ENCODE data around the gene KHDRBS2.

Gene KHDRBS2

GRCh38 chr6:62167736-62168135, 118.3 kb downstream of the KHDRBS2 start:
- Histone ChIP-seq H3K27me3 (ENCODE audit: insufficient read depth, low read length) (no peaks in the 10 kb centered on the region), H2AFZ (ENCODE audit: insufficient read depth, low read length, poor library complexity) (no peak overlapping the region), H3K4me1 (ENCODE audit: control insufficient read depth in 1 of 2, insufficient read depth in 2 of 2, low read length in 2 of 2) (no peaks in the 10 kb centered on the region), H2AK5ac (ENCODE audit: low read length) (no peak overlapping the region), H4K8ac (ENCODE audit: low read depth, low read length) (no peak overlapping the region), H3K4me3 (ENCODE audit: low read depth, low read length) (no peak overlapping the region), H3K4me2 (ENCODE audit: low read length) (no peak overlapping the region), H3K79me1 (ENCODE audit: low read length) (no peaks in the 10 kb centered on the region), H3K79me2 (ENCODE audit: control insufficient read depth, insufficient read depth, low read length, poor library complexity) (no peaks in the 10 kb centered on the region), H3K4ac (ENCODE audit: low read depth, low read length) (no peak overlapping the region), H3K18ac (ENCODE audit: low read length) (no peak overlapping the region), H2BK5ac (ENCODE audit: low read depth, low read length, poor library complexity) (no peak overlapping the region), H4K91ac (ENCODE audit: low read depth, low read length) (no peak overlapping the region), H3K9me3 (ENCODE audit: insufficient read depth, low read depth, low read length) (no peaks in the 10 kb centered on the region), H2BK120ac (ENCODE audit: insufficient read depth, low read length, poor library complexity) (no peak overlapping the region), H3K23ac (ENCODE audit: low read length) (no peak overlapping the region), H4K12ac (ENCODE audit: low read depth, low read length) (no peak overlapping the region), H3K27ac (ENCODE audit: low read depth, low read length) (no peak overlapping the region), H2BK12ac (ENCODE audit: low read length) (no peak overlapping the region), H3K36me3 (ENCODE audit: control insufficient read depth in 1 of 2, insufficient read depth in 2 of 2, low read length in 2 of 2) (no peaks in the 10 kb centered on the region), H3K14ac (ENCODE audit: low read length) (no peak overlapping the region), H3K9ac (ENCODE audit: low read length) (no peak overlapping the region)
- WGBS (ENCODE audit: extremely low coverage, insufficient coverage, insufficient read length) = no CpG with 5 or more reads among the region's 4 CpGs
- no peak for DNase-seq

DNA sequence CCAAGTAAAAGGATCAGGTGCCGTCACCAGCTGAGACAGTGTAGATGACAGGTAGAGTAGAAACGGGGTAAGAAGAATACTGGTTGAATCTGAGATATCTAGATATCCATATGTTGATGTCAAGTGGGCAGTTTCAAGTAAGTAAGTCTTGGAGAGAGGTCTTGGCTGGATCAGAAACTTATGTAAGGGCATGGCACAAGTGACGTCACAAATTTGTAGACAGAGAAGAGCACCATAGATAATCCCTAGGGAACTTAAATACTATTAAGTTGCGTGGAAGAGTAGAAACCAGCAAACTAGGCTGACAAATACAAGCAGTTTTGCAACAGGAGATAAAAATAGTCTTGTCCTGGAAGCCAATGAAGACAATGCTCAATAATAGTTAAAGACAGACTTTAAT, 123.2 kb downstream of the KHDRBS2 start:
- Histone ChIP-seq H3K79me1 (ENCODE audit: low read length) (no peaks in the 10 kb centered on the region), H3K23ac (ENCODE audit: low read length) (no peak overlapping the region), H3K27me3 (ENCODE audit: insufficient read depth, low read length) (no peaks in the 10 kb centered on the region), H3K4me2 (ENCODE audit: low read length) (no peak overlapping the region), H3K4me1 (ENCODE audit: control insufficient read depth in 1 of 2, insufficient read depth in 2 of 2, low read length in 2 of 2) (no peaks in the 10 kb centered on the region), H2AFZ (ENCODE audit: insufficient read depth, low read length, poor library complexity) (no peak overlapping the region), H2BK120ac (ENCODE audit: insufficient read depth, low read length, poor library complexity) (no peak overlapping the region), H3K9me3 (ENCODE audit: insufficient read depth, low read depth, low read length) (no peaks in the 10 kb centered on the region), H3K4ac (ENCODE audit: low read depth, low read length) (no peak overlapping the region), H3K14ac (ENCODE audit: low read length) (no peak overlapping the region), H3K36me3 (ENCODE audit: control insufficient read depth in 1 of 2, insufficient read depth in 2 of 2, low read length in 2 of 2) (no peaks in the 10 kb centered on the region), H4K12ac (ENCODE audit: low read depth, low read length) (no peak overlapping the region), H4K91ac (ENCODE audit: low read depth, low read length) (no peak overlapping the region), H3K4me3 (ENCODE audit: low read depth, low read length) (no peak overlapping the region), H3K9ac (ENCODE audit: low read length) (no peak overlapping the region), H2BK5ac (ENCODE audit: low read depth, low read length, poor library complexity) (no peak overlapping the region), H3K27ac (ENCODE audit: low read depth, low read length) (no peak overlapping the region), H2AK5ac (ENCODE audit: low read length) (no peak overlapping the region), H3K18ac (ENCODE audit: low read length) (no peak overlapping the region), H2BK12ac (ENCODE audit: low read length) (no peak overlapping the region), H3K79me2 (ENCODE audit: control insufficient read depth, insufficient read depth, low read length, poor library complexity) (no peaks in the 10 kb centered on the region), H4K8ac (ENCODE audit: low read depth, low read length) (no peak overlapping the region)
- no peak for DNase-seq
- WGBS (ENCODE audit: extremely low coverage, insufficient coverage, insufficient read length) = no CpG with 5 or more reads among the region's 4 CpGs

GRCh38 chr6:62152796-62153195, 133.2 kb downstream of the KHDRBS2 start:
- Histone ChIP-seq H3K4me3 (ENCODE audit: low read depth, low read length) (no peak overlapping the region), H3K27ac (ENCODE audit: low read depth, low read length) (no peak overlapping the region), H3K4me1 (ENCODE audit: control insufficient read depth in 1 of 2, insufficient read depth in 2 of 2, low read length in 2 of 2) (no peaks in the 10 kb centered on the region), H3K79me1 (ENCODE audit: low read length) (no peaks in the 10 kb centered on the region), H3K18ac (ENCODE audit: low read length) (no peak overlapping the region), H2BK120ac (ENCODE audit: insufficient read depth, low read length, poor library complexity) (no peak overlapping the region), H3K9ac (ENCODE audit: low read length) (no peak overlapping the region), H4K8ac (ENCODE audit: low read depth, low read length) (no peak overlapping the region), H3K36me3 (ENCODE audit: control insufficient read depth in 1 of 2, insufficient read depth in 2 of 2, low read length in 2 of 2) (no peaks in the 10 kb centered on the region), H3K23ac (ENCODE audit: low read length) (no peak overlapping the region), H2BK12ac (ENCODE audit: low read length) (no peak overlapping the region), H3K4me2 (ENCODE audit: low read length) (no peak overlapping the region), H2AFZ (ENCODE audit: insufficient read depth, low read length, poor library complexity) (no peak overlapping the region), H2AK5ac (ENCODE audit: low read length) (no peak overlapping the region), H2BK5ac (ENCODE audit: low read depth, low read length, poor library complexity) (no peak overlapping the region), H3K14ac (ENCODE audit: low read length) (no peak overlapping the region), H3K79me2 (ENCODE audit: control insufficient read depth, insufficient read depth, low read length, poor library complexity) (no peaks in the 10 kb centered on the region), H3K4ac (ENCODE audit: low read depth, low read length) (no peak overlapping the region), H3K27me3 (ENCODE audit: insufficient read depth, low read length) (no peaks in the 10 kb centered on the region), H4K12ac (ENCODE audit: low read depth, low read length) (no peak overlapping the region), H4K91ac (ENCODE audit: low read depth, low read length) (no peak overlapping the region), H3K9me3 (ENCODE audit: insufficient read depth, low read depth, low read length) (no peaks in the 10 kb centered on the region)
- no CpG with 5 or more reads among the region's 3 CpGs for WGBS (ENCODE audit: extremely low coverage, insufficient coverage, insufficient read length)
- DNase-seq = no peak

- Histone ChIP-seq H3K23ac (ENCODE audit: low read length) (no peak overlapping the region), H3K27ac (ENCODE audit: low read depth, low read length) (no peak overlapping the region), H3K9ac (ENCODE audit: low read length) (no peak overlapping the region), H3K4ac (ENCODE audit: low read depth, low read length) (no peak overlapping the region), H3K4me2 (ENCODE audit: low read length) (no peak overlapping the region), H2AFZ (ENCODE audit: insufficient read depth, low read length, poor library complexity) (no peak overlapping the region), H2BK120ac (ENCODE audit: insufficient read depth, low read length, poor library complexity) (no peak overlapping the region), H3K18ac (ENCODE audit: low read length) (no peak overlapping the region), H3K4me1 (ENCODE audit: control insufficient read depth in 1 of 2, insufficient read depth in 2 of 2, low read length in 2 of 2) (no peaks in the 10 kb centered on the region), H3K79me1 (ENCODE audit: low read length) (no peaks in the 10 kb centered on the region), H3K9me3 (ENCODE audit: insufficient read depth, low read depth, low read length) (no peaks in the 10 kb centered on the region), H3K4me3 (ENCODE audit: low read depth, low read length) (no peak overlapping the region), H4K91ac (ENCODE audit: low read depth, low read length) (no peak overlapping the region), H4K8ac (ENCODE audit: low read depth, low read length) (no peak overlapping the region), H3K27me3 (ENCODE audit: insufficient read depth, low read length) (no peaks in the 10 kb centered on the region), H3K36me3 (ENCODE audit: control insufficient read depth in 1 of 2, insufficient read depth in 2 of 2, low read length in 2 of 2) (no peaks in the 10 kb centered on the region), H2AK5ac (ENCODE audit: low read length) (no peak overlapping the region), H3K79me2 (ENCODE audit: control insufficient read depth, insufficient read depth, low read length, poor library complexity) (no peaks in the 10 kb centered on the region), H3K14ac (ENCODE audit: low read length) (no peak overlapping the region), H2BK5ac (ENCODE audit: low read depth, low read length, poor library complexity) (no peak overlapping the region), H4K12ac (ENCODE audit: low read depth, low read length) (no peak overlapping the region), H2BK12ac (ENCODE audit: low read length) (no peak overlapping the region)
- no CpG with 5 or more reads among the region's 3 CpGs for WGBS (ENCODE audit: extremely low coverage, insufficient coverage, insufficient read length)
- DNase-seq = peak; percentile 5 to 61
These were observed 135.9 kb downstream of the KHDRBS2 start for GRCh38 chr6:62150048-62150663.

Measured in trophoblast cell (in vitro differentiated cells and primary cell).